ENCODE measurements around the gene KLHL7.

Gene KLHL7

GRCh38 chr7:23105644-23106056, at the start of gene KLHL7:
TSS of gene KLHL7 (plus strand) at chr7:23105785. CDS start at chr7:23106027, 242 bp downstream.
- peak; percentile 83 for DNase-seq (ENCODE audit: low read depth)

GRCh38 chr7:23058408-23059096, 47.0 kb upstream of the KLHL7 start:
- DNase-seq (ENCODE audit: low read depth) = no peak

- DNase-seq (ENCODE audit: low read depth) = no peak
Observed at GRCh38 chr7:23061327-23061726, 44.3 kb upstream of the KLHL7 start.

GRCh38 chr7:23062452-23062851, 43.1 kb upstream of the KLHL7 start:
- peak; percentile 59 for DNase-seq (ENCODE audit: low read depth)

GRCh38 chr7:23065974-23066373, 39.6 kb upstream of the KLHL7 start:
- DNase-seq (ENCODE audit: low read depth) = peak; percentile 35

- DNase-seq (ENCODE audit: low read depth) = peak; percentile 37
Observed at GRCh38 chr7:23067271-23067670, 38.3 kb upstream of the KLHL7 start.

GRCh38 chr7:23072048-23072447, 33.5 kb upstream of the KLHL7 start:
- no peak for DNase-seq (ENCODE audit: low read depth)

- no peak for DNase-seq (ENCODE audit: low read depth)
Observed at GRCh38 chr7:23072922-23073321, 32.7 kb upstream of the KLHL7 start.

- no peak for DNase-seq (ENCODE audit: low read depth)
Observed at GRCh38 chr7:23074443-23075261, 30.9 kb upstream of the KLHL7 start.

- no peak for DNase-seq (ENCODE audit: low read depth)
Observed at GRCh38 chr7:23075571-23075970, 30.0 kb upstream of the KLHL7 start.

GRCh38 chr7:23076772-23077171, 28.8 kb upstream of the KLHL7 start:
- DNase-seq (ENCODE audit: low read depth) = no peak

- DNase-seq (ENCODE audit: low read depth) = no peak
Observed at GRCh38 chr7:23093111-23093510, 12.5 kb upstream of the KLHL7 start.

- peak; percentile 50 for DNase-seq (ENCODE audit: low read depth)
Observed at GRCh38 chr7:23093546-23093945, 12.0 kb upstream of the KLHL7 start.

- no peak for DNase-seq (ENCODE audit: low read depth)
Observed at GRCh38 chr7:23096518-23097290, 8.9 kb upstream of the KLHL7 start.

GRCh38 chr7:23098029-23098428, 7.6 kb upstream of the KLHL7 start:
- no peak for DNase-seq (ENCODE audit: low read depth)

GRCh38 chr7:23098460-23098859, 7.1 kb upstream of the KLHL7 start:
- DNase-seq (ENCODE audit: low read depth) = no peak

GRCh38 chr7:23100697-23101096, 4.9 kb upstream of the KLHL7 start:
- no peak for DNase-seq (ENCODE audit: low read depth)

- no peak for DNase-seq (ENCODE audit: low read depth)
Observed at GRCh38 chr7:23105086-23105643, 420 bp upstream of the KLHL7 start.

- peak; percentile 60 for DNase-seq (ENCODE audit: low read depth)
Observed at GRCh38 chr7:23106057-23106822, 655 bp downstream of the KLHL7 start.

GRCh38 chr7:23106823-23107663, 1.5 kb downstream of the KLHL7 start:
- DNase-seq (ENCODE audit: low read depth) = no peak

- DNase-seq (ENCODE audit: low read depth) = no peak
Observed at GRCh38 chr7:23107781-23108180, 2.2 kb downstream of the KLHL7 start.

All from amniotic epithelial cell (primary cell).